ENCODE results near the gene UBAC2.

Gene UBAC2

GRCh38 chr13:99301056-99301838 lies 100.6 kb downstream of the UBAC2 start:
- Histone ChIP-seq H3K4me2 (ENCODE audit: insufficient read depth, low read length) (no peak overlapping the region), H3K4me1 (ENCODE audit: insufficient read depth, low read length) (no peaks in the 10 kb centered on the region), H2AFZ (ENCODE audit: low read depth, low read length) (no peak overlapping the region), H4K20me1 (ENCODE audit: insufficient read depth, low read length) (peaks cover 11% of the 10 kb centered on the region; the same call in 1 of the 2 replicates), H3K4me3 (ENCODE audit: low read depth in 1 of 2, low read length in 2 of 2) (no peak overlapping the region), H3K79me2 (ENCODE audit: insufficient read depth, low read length) (peaks cover 6% of the 10 kb centered on the region), H3K27ac (ENCODE audit: low read length) (no peak overlapping the region), H3K27me3 (ENCODE audit: insufficient read depth, low read length, poor library complexity) (no peaks in the 10 kb centered on the region), H3K9me3 (ENCODE audit: insufficient read depth, low read length, severe bottlenecking) (no peaks in the 10 kb centered on the region), H3K36me3 (ENCODE audit: insufficient read depth, low read length) (peaks cover 24% of the 10 kb centered on the region), H3K9ac (ENCODE audit: low read depth, low read length) (no peak overlapping the region)
- no peak for TF ChIP-seq CTCF (IDR thresholded peaks at IDR 0.05; ENCODE audit: borderline replicate concordance, extremely low read depth, low read length, poor library complexity, severe bottlenecking)
- TF ChIP-seq EZH2 (IDR thresholded peaks at IDR 0.05; ENCODE audit: borderline replicate concordance, low read depth, low read length, severe bottlenecking), result no peak
- ATAC-seq (ENCODE audit: insufficient read depth, low read depth), result no peak
- DNase-seq, result no peak

DNA sequence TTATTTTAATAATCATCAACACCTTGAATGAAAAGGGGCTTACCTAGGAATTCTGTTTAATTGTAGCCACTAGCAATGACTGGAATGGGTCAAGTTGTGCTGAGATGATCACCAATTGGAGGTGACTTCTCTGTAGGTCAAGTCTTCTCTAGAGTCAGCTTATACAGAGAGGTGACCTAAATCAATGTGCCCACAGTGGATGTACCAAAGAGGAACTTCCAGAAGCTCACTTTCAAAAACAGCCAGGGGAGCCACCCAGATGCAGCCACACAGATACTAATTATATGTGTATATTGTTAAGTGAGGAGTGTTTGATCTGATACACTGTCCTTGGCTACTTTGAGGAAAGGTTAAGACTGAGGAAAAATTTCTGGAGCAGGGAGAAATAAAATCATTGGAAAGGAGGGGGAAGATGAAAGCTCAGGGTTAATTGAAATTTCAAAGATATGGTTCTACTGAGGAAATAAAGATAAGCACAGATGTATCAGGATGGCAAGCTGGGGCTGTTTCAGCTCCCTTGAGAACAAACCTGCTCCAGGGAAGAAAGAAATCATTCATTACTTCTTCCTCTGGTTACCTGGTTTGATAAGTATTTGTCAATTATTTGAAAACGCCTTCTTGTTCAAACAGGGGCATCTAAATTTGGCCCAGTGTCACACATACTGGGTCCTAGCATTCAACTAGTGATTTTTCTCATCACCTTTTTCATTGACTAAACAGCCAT lies 101.4 kb downstream of the UBAC2 start:
- Histone ChIP-seq H3K27ac (ENCODE audit: low read length) (no peak overlapping the region), H4K20me1 (ENCODE audit: insufficient read depth, low read length) (peaks cover 11% of the 10 kb centered on the region; the same call in 1 of the 2 replicates), H3K4me2 (ENCODE audit: insufficient read depth, low read length) (no peak overlapping the region), H3K4me1 (ENCODE audit: insufficient read depth, low read length) (no peaks in the 10 kb centered on the region), H3K27me3 (ENCODE audit: insufficient read depth, low read length, poor library complexity) (no peaks in the 10 kb centered on the region), H3K36me3 (ENCODE audit: insufficient read depth, low read length) (peaks cover 24% of the 10 kb centered on the region), H3K9ac (ENCODE audit: low read depth, low read length) (no peak overlapping the region), H2AFZ (ENCODE audit: low read depth, low read length) (no peak overlapping the region), H3K4me3 (ENCODE audit: low read depth in 1 of 2, low read length in 2 of 2) (no peak overlapping the region), H3K9me3 (ENCODE audit: insufficient read depth, low read length, severe bottlenecking) (no peaks in the 10 kb centered on the region), H3K79me2 (ENCODE audit: insufficient read depth, low read length) (peaks cover 6% of the 10 kb centered on the region)
- ATAC-seq (ENCODE audit: insufficient read depth, low read depth) (no peak), DNase-seq (no peak)
- TF ChIP-seq CTCF (IDR thresholded peaks at IDR 0.05; ENCODE audit: borderline replicate concordance, extremely low read depth, low read length, poor library complexity, severe bottlenecking) (no peak), EZH2 (IDR thresholded peaks at IDR 0.05; ENCODE audit: borderline replicate concordance, low read depth, low read length, severe bottlenecking) (no peak)

- no peak overlapping the region for H3K4me3 ChIP-seq (ENCODE audit: low read depth in 1 of 2, low read length in 2 of 2)
Measured at GRCh38 chr13:99302637-99303505, 102.2 kb downstream of the UBAC2 start.

More at GRCh38 chr13:99302637-99303505, 102.2 kb downstream of the UBAC2 start:
- no peaks in the 10 kb centered on the region for H3K4me1 ChIP-seq (ENCODE audit: insufficient read depth, low read length)
- ATAC-seq (ENCODE audit: insufficient read depth, low read depth) (no peak), DNase-seq (no peak)
- no peak overlapping the region for H2AFZ ChIP-seq (ENCODE audit: low read depth, low read length)
- H3K27me3 ChIP-seq (ENCODE audit: insufficient read depth, low read length, poor library complexity), result no peaks in the 10 kb centered on the region
- H4K20me1 ChIP-seq (ENCODE audit: insufficient read depth, low read length), result peaks cover 11% of the 10 kb centered on the region; the same call in 1 of the 2 replicates
- peaks cover 9% of the 10 kb centered on the region for H3K79me2 ChIP-seq (ENCODE audit: insufficient read depth, low read length)
- H3K9ac ChIP-seq (ENCODE audit: low read depth, low read length), result no peak overlapping the region
- no peak overlapping the region for H3K4me2 ChIP-seq (ENCODE audit: insufficient read depth, low read length)
- peaks cover 27% of the 10 kb centered on the region for H3K36me3 ChIP-seq (ENCODE audit: insufficient read depth, low read length)
- no peaks in the 10 kb centered on the region for H3K9me3 ChIP-seq (ENCODE audit: insufficient read depth, low read length, severe bottlenecking)
- TF ChIP-seq CTCF (IDR thresholded peaks at IDR 0.05; ENCODE audit: borderline replicate concordance, extremely low read depth, low read length, poor library complexity, severe bottlenecking) (no peak), EZH2 (IDR thresholded peaks at IDR 0.05; ENCODE audit: borderline replicate concordance, low read depth, low read length, severe bottlenecking) (no peak)
- H3K27ac ChIP-seq (ENCODE audit: low read length), result no peak overlapping the region

Measured in DND-41 (cell line).